ENCODE data around the gene EIF2S2.

Gene EIF2S2

GRCh38 chr20:34070079-34070439 is 42.0 kb downstream of the EIF2S2 start:
- DNase-seq (ENCODE audit: low read depth): no peak
- H3K4me3 ChIP-seq (ENCODE audit: low read depth, low read length): no peak overlapping the region

GRCh38 chr20:34069341-34070078 is 42.5 kb downstream of the EIF2S2 start:
- no peak for DNase-seq (ENCODE audit: low read depth)
- no peak overlapping the region for H3K4me3 ChIP-seq (ENCODE audit: low read depth, low read length)

GRCh38 chr20:34068001-34068400 is 44.0 kb downstream of the EIF2S2 start:
- DNase-seq (ENCODE audit: low read depth): no peak
- H3K4me3 ChIP-seq (ENCODE audit: low read depth, low read length): no peak overlapping the region

GRCh38 chr20:34066476-34067090 is 45.5 kb downstream of the EIF2S2 start:
- DNase-seq (ENCODE audit: low read depth): no peak
- H3K4me3 ChIP-seq (ENCODE audit: low read depth, low read length): no peak overlapping the region

GRCh38 chr20:34065260-34065659 is 46.8 kb downstream of the EIF2S2 start:
- DNase-seq (ENCODE audit: low read depth): no peak

GRCh38 chr20:34064286-34064685 is 47.8 kb downstream of the EIF2S2 start:
- no peak for DNase-seq (ENCODE audit: low read depth)
- H3K4me3 ChIP-seq (ENCODE audit: low read depth, low read length): no peak overlapping the region

More at GRCh38 chr20:34065260-34065659, 46.8 kb downstream of the EIF2S2 start:
- no peak overlapping the region for H3K4me3 ChIP-seq (ENCODE audit: low read depth, low read length)

- H3K4me3 ChIP-seq (ENCODE audit: low read depth, low read length): no peak overlapping the region
- DNase-seq (ENCODE audit: low read depth): no peak
These were observed 49.2 kb downstream of the EIF2S2 start for GRCh38 chr20:34062570-34063482.

GRCh38 chr20:34061695-34062094 is 50.3 kb downstream of the EIF2S2 start:
- no peak for DNase-seq (ENCODE audit: low read depth)
- no peak overlapping the region for H3K4me3 ChIP-seq (ENCODE audit: low read depth, low read length)

GRCh38 chr20:34060970-34061369 is 51.1 kb downstream of the EIF2S2 start:
- DNase-seq (ENCODE audit: low read depth): no peak
- no peak overlapping the region for H3K4me3 ChIP-seq (ENCODE audit: low read depth, low read length)

GRCh38 chr20:34058831-34059230 is 53.2 kb downstream of the EIF2S2 start:
- no peak for DNase-seq (ENCODE audit: low read depth)
- no peak overlapping the region for H3K4me3 ChIP-seq (ENCODE audit: low read depth, low read length)

- no peak overlapping the region for H3K4me3 ChIP-seq (ENCODE audit: low read depth, low read length)
- DNase-seq (ENCODE audit: low read depth): no peak
These were observed 56.8 kb downstream of the EIF2S2 start for GRCh38 chr20:34055290-34055689.

GRCh38 chr20:34052414-34052813 is 59.6 kb downstream of the EIF2S2 start:
- H3K4me3 ChIP-seq (ENCODE audit: low read depth, low read length): no peak overlapping the region
- no peak for DNase-seq (ENCODE audit: low read depth)

GRCh38 chr20:34049897-34050695 is 61.9 kb downstream of the EIF2S2 start:
- H3K4me3 ChIP-seq (ENCODE audit: low read depth, low read length): no peak overlapping the region
- no peak for DNase-seq (ENCODE audit: low read depth)

GRCh38 chr20:34049389-34049788 is 62.7 kb downstream of the EIF2S2 start:
- no peak for DNase-seq (ENCODE audit: low read depth)
- H3K4me3 ChIP-seq (ENCODE audit: low read depth, low read length): no peak overlapping the region

GRCh38 chr20:34047917-34048316 is 64.1 kb downstream of the EIF2S2 start:
- DNase-seq (ENCODE audit: low read depth): no peak
- H3K4me3 ChIP-seq (ENCODE audit: low read depth, low read length): no peak overlapping the region

GRCh38 chr20:34047010-34047687 is 64.9 kb downstream of the EIF2S2 start:
- H3K4me3 ChIP-seq (ENCODE audit: low read depth, low read length): no peak overlapping the region
- no peak for DNase-seq (ENCODE audit: low read depth)

- no peak for DNase-seq (ENCODE audit: low read depth)
- no peak overlapping the region for H3K4me3 ChIP-seq (ENCODE audit: low read depth, low read length)
These were observed 65.9 kb downstream of the EIF2S2 start for GRCh38 chr20:34045930-34046725.

GRCh38 chr20:34045294-34045693 is 66.7 kb downstream of the EIF2S2 start:
- DNase-seq (ENCODE audit: low read depth): no peak
- H3K4me3 ChIP-seq (ENCODE audit: low read depth, low read length): no peak overlapping the region

Data from skeletal muscle cell (primary cell).